ENCODE data around the gene LANCL2.
"Not testable (repeated sequence)": the region's sequence is repeated elsewhere in the genome, so short reads cannot be mapped to it uniquely, and the experiment has no call there.

Gene LANCL2

GRCh38 chr7:55469721-55470120 lies 104.6 kb downstream of the LANCL2 start:
- DNase-seq (ENCODE audit: low read depth, low spot score) = no peak

GRCh38 chr7:55470261-55470660 lies 105.1 kb downstream of the LANCL2 start:
- no peak for DNase-seq (ENCODE audit: low read depth, low spot score)

GRCh38 chr7:55471594-55471993 lies 106.5 kb downstream of the LANCL2 start:
- DNase-seq (ENCODE audit: low read depth, low spot score) = not testable (repeated sequence)

GRCh38 chr7:55472406-55472805 lies 107.3 kb downstream of the LANCL2 start:
- not testable (repeated sequence) for DNase-seq (ENCODE audit: low read depth, low spot score)

- DNase-seq (ENCODE audit: low read depth, low spot score) = no peak
These were observed 108.0 kb downstream of the LANCL2 start for GRCh38 chr7:55472928-55473725.

- no peak for DNase-seq (ENCODE audit: low read depth, low spot score)
These were observed 108.8 kb downstream of the LANCL2 start for GRCh38 chr7:55473932-55474331.

- DNase-seq (ENCODE audit: low read depth, low spot score) = no peak
These were observed 110.1 kb downstream of the LANCL2 start for GRCh38 chr7:55474944-55475854.

GRCh38 chr7:55475855-55476803 lies 111.0 kb downstream of the LANCL2 start:
- DNase-seq (ENCODE audit: low read depth, low spot score) = no peak

GRCh38 chr7:55476852-55477780 lies 112.0 kb downstream of the LANCL2 start:
- no peak for DNase-seq (ENCODE audit: low read depth, low spot score)

- DNase-seq (ENCODE audit: low read depth, low spot score) = no peak
These were observed 112.7 kb downstream of the LANCL2 start for GRCh38 chr7:55477781-55478374.

- DNase-seq (ENCODE audit: low read depth, low spot score) = no peak
These were observed 113.6 kb downstream of the LANCL2 start for GRCh38 chr7:55478700-55479099.

- no peak for DNase-seq (ENCODE audit: low read depth, low spot score)
These were observed 116.0 kb downstream of the LANCL2 start for GRCh38 chr7:55481155-55481554.

GRCh38 chr7:55483046-55483445 lies 117.9 kb downstream of the LANCL2 start:
- DNase-seq (ENCODE audit: low read depth, low spot score) = no peak

Data from iPS DF 19.7 (cell line).